GM21528 (cell line): Measurements from ENCODE around the gene PSD.
A peak's percentile ranks its signal among the peaks of the same experiment; 100 is the strongest.

Experiments used
- ATAC-seq: cut with Tn5 transposase; IDR thresholded peaks from one replicate; pipeline ENCODE4 v1.9.1; 2021; ENCODE audit warnings: mild to moderate bottlenecking, moderate library complexity; ENCODE audit not compliant: unreplicated experiment, low FRiP score

The PSD gene

DNA sequence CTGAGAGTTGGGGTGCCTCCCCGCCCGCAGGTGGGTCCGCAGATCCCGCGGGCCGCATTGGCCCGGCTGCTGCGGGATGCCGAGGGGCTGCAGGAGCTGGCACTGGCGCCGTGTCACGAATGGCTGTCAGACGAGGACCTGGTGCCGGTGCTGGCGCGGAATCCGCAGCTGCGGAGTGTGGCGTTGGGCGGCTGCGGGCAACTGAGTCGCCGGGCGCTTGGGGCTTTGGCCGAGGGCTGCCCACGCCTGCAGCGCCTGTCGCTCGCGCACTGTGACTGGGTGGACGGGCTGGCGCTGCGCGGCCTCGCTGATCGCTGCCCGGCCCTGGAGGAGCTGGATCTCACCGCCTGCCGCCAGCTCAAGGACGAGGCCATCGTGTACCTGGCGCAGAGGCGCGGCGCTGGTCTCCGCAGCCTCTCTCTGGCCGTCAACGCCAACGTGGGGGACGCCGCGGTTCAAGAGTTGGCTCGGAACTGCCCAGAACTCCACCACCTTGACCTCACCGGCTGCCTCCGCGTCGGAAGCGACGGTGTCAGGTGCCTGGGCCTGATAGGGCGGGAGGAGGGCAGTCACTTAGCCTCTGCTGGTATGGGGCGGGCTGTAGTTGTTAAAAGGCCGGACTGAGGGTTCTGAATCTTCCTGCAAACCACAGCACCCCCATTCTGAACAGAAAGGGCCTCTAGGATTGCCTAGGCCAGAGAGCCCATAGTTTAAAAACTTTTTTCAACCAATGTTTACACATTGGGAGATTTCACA is 3.4 kb upstream of the PSD start:
- peak; percentile 2 for ATAC-seq

DNA sequence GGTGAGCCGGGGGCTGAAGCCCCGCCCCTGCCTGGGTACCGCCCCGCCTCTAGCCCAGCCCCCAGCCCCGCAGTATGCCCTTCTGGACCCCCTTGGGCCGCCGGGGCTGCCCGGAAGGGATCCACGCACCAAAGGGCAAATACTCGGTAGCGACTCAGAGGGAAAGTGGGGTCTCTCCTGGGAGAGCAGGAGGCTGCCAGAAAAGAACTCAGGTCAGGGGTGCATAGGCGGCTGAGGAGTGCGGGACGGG is 2.8 kb upstream of the PSD start:
- ATAC-seq, result peak; percentile 21

DNA sequence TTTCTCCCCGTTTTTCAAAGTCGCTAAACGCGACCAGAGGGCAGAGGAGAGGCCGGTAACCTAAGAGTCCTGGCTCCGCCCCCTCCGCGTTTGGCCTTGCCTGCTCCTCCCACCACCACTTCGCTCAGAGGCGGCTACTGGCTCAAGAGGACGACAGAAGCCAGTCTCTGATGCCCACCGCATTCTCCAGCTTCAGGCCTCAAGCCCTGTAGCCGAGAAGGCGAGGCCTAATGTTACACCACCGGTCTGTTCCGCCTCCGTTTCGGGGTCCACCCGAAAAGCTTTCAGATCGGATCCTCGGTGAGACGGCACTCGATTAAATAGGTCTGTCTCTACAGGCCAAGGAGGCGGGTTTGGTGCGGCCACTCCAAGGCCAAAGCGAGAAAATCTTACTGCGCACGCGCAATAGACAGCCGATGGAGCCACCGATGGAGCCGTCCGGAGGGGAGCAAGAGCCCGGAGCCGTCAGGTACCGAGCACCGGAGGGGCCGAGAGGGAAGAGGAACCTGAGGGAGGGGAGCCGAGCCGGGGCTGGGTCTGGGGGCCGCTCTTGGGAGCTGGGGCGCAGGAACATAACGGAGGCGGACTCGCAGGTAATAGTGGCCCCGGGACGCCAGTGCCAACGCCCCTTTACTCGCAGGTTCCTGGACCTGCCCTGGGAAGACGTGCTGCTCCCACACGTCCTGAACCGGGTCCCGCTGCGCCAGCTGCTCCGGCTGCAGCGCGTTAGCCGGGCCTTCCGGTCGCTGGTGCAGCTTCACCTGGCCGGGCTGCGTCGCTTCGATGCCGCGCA is 2.3 kb upstream of the PSD start, which contains the start of gene FBXL15:
FBXL15 (plus strand) TSS at position 123 of the 793 bp plus-strand sequence; CDS start at position 417, 294 bp downstream.
- ATAC-seq, result peak; percentile 66

DNA sequence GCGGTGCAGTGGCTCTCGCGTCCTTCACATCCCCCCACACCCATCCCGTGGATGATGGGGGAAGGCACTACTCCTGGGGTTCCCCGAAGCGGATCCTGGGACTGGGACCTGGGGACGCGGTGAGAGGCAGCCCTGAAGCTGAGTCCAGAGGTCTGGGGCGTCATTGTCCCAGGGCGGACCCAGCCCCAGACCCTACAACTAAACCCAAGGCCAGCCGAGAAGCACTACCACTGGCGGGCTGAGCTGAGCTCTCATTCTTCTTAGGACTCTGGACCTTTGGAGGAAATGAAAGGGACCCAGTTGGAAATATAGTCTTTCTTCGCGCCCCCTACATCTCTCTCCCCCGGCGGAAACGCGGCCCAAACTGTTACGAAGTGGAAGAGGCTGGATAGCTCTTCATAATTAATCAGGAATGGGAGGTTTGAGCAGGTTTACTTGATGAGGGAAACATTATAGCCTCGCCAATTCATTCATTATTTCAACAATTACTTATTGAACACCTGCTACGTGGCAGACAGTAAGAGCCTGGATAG is 1.7 kb upstream of the PSD start:
- no peak for ATAC-seq

DNA sequence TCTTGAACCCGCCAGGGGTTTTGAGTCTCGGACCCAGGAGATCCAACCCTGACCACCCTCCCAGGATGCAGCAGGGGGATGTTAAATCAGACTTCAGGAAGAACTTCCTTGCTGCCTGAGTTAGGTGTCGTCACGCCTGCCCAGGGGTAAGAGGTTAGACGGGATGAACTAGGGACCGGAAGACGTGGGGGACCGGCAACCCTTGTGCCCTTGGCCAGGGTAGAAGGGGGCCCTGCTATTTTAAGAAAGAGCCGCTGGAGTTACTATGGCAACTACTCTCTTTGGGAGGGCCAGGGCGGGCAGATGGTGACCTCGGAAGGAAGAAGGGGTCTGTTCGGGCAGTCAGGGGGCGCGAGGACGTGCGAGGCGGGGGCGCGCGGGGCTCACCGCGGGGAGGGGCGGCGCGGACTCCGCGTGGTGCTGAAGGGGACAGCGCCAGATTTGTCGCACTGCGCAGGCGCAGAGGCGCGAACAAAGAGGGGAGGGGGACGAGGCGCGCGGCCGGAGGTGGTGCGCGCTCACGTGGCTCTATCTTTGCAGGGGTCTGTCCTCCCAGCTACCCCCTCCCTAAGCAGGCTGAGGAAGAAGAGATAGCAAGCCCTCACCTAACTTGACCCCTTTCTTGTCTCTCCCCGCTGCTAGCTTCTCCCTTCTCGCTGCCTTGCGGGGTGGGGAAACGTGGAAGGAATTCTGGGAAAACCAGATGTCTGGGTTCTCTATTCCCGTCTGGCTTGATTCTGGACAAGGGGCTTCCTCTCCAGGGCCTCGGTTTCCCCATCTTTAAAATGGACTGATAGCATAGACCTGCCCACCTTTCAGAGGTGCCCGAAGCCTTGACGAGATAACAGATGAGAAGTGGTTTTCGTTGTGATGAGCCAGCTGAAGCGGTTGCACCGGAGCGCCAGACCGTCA is 940 bp upstream of the PSD start:
- no peak for ATAC-seq

GRCh38 chr10:102416695-102417094 is 1.9 kb downstream of the PSD start:
- no peak for ATAC-seq

DNA sequence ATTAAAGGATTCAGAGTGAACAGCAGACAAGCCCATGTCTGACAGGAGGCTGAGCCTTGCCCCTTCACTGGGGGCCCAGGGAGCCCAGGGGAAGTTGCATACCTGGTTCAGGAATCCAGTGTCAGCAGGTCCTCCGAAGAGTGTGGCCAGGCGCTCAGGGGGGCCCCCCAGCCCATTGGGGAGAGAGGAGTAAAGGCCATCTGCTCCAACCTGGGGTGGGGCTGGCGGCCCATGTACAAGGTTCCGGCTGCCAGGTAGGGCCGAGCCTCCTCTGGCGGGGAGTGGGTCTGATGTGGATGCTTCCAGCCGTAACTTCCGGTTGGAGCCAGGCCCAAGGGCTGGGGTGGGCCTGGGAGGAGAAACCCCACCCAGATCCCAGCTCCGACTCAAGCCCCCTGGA is 2.3 kb downstream of the PSD start:
- no peak for ATAC-seq

DNA sequence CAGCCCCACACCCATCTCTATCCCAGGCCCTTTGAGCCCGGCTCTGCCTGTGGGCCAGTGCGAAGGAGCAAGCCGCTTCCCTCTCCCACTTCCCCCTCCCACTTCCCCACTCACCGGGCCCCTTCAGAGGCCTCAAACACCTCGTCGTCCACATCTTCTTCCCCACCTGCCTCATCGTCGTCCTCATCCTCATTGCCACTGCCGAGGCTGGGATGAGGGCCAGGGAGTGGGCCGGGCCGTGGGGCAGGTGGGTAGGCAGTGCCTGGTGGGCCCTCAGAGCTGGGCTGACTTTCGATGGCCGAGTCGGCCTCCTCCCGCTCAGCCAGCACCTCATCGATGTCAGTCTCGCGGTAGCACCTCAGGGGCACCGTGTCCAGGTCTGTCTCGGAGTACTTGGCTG is 3.8 kb downstream of the PSD start:
- no peak for ATAC-seq

DNA sequence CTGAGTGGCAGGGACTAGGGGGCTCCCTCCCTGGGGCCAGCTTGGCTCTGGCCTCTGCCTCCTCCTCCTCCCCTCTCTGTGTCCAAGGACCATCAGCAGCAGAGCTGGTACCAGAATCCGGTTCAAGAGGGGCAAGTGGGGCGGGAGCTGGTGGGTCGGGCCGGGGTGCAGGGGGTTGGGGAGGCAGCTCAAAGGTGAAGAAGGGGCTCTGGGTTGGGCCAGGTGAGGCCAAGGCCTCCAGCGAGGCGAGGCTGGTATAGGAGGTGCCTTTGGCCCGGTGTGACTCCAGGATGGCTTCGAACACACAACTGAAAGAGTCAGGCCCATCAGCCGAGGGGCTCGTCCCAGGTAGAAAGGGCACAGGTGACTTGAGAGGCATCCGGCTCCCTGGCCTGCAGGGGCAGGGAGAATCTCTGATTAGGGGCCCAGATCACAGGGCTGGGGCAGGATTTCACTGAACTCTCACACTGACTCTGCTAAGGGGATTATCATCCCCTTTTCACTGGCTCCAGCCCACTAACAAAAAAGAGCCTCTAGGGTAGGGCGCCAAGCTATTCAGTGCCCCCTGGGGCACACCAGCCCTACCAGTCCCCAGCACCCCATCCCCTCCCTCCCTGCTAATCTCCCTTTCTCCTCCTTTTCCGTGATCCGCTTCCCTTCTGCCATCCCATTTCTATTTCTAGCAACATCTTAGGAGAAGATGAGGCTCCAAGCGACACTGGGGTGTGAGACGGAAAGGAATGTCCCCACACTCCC is 4.6 kb downstream of the PSD start:
- ATAC-seq, result no peak

DNA sequence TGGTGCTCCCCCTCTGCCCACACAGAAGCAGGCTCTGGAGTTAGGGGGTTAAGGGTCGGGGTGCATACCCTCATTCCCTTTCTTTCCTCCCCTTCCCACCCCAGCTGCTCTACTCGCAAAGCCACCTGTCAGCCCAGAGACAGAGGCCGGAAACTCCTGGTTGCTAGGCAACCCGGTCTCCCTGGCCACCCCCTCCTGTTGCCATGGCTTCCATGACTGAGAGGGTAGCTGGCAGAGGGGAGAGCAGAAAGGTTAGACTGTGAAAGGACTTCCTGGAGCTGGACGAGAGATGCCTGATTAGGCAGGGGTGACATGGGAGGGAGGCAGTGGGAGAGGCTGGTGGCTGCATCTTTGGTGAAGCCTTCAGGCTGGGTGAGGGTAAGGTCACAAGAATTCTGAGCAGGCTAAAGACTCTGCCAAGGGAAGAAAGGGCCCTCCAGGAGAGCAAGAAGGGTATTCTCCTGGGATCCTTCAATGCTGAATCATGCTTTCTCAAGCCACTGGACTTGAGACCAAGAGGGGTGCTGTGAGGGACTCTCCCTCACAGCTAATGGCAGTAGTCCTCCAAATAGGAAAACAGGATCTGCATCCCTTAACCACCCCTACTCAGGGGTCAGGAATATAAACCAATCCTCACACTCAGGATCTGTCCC is 5.4 kb downstream of the PSD start:
- ATAC-seq, result no peak

DNA sequence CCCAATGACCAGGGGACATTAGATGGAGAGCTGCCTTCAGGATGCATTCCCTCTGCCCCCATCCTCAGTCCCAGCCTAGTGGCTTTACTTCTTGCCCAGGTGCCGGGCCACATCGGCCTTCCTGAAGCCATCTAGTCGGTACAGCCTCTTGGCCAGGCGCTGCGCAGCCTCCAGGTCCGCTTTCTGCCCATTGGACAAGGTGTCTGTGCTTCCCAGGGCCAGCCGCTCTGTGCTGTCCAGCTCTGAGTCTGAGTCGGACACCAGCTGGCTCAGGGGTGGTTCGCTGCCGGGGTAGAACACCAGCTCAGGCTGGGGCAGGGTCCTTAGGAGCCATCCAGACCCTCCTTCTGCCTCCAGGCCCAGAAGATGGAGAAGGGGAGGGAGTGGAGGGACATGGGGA is 6.3 kb downstream of the PSD start:
- ATAC-seq, result no peak

DNA sequence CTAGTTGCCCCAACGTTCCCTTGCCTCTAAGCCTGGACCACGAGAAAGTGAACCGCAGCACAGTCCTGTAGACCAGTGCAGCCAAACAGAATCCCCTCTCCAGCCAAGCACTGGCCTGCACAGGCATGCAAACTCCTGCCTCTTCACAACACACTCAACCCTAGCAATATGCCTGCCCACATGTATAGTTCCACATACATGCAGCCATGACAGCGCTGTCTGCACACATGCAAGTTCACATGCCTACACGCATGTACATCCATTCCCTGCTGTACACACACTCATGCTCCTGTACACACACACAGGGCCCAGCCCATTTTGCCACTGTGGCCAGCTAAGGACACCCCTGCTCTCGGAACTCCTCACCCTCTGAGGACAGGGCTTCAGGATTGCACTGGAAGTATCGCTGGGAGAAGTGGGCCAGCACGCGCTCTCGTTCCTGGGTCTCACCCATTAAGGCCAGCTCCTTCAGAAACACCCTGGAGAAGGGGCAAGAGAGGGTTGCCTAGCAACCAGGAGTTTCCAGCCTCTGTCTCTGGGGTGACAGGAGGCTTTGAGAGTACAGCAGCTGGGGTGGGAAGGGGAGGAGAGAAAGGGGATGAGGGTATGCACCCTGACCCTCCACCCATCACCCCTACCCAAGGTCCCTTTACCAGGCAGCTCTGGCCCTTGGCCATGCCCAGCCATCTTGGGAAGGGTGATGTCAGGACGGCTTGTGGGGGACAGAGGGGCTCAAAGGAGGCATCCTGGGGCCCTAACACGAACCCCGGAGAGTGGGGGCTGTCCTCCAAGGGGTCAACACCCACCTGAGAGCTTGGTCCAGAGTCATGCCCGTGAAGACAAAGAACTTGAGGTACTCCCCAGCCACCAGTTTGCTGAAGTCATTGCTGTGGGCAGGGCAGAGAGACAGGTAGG is 7.0 kb downstream of the PSD start:
- ATAC-seq, result no peak

DNA sequence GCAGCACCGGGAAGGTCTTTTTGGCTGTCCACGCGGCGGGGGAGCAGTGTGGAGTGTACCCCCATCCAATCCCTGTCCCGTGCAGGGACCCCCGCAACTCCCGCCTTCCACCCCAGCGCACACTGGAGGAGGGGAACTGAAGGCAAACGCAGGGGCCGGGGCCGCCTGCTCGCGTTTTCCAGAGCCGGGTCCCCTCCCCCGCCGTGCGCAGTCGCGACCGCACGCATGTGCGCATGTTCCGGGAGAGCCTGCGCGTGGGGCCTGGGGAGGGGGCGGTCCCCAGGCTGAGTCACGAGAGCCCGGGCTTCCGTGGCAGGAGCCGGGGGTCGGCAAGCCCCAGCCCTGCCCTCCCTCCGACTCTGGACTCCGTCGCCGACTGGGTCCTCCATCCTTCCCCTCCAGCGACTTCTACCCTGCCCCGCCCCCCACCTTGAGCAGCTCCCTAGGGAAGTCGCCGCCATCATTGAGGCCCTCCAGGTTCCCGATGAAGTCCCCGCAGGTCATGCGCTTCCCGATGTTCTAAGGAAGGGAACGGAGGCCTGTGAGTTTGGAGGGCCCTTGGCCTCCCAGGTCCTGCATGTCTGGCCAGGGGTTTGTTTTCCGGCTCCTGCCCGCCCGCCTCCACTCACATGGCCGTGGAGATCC is 8.0 kb downstream of the PSD start:
- no peak for ATAC-seq

GRCh38 chr10:102409604-102410428 is 8.8 kb downstream of the PSD start:
- no peak for ATAC-seq

- ATAC-seq, result no peak
Observed at GRCh38 chr10:102408728-102409603, 9.6 kb downstream of the PSD start.

GRCh38 chr10:102408131-102408727 is 10.4 kb downstream of the PSD start:
- ATAC-seq, result no peak
